ENCODE data around the gene DHRS7.

- TF ChIP-seq CTCF (IDR thresholded peaks at IDR 0.05) (no peak), POLR2A (IDR thresholded peaks at IDR 0.05) (no peak)
These were observed 62.8 kb downstream of the DHRS7 start for GRCh38 chr14:60102389-60102788.
